Stimulated activated CD4-positive, alpha-beta T cell treated with anti-CD3 and anti-CD28 coated beads, Interleukin-12 subunit alpha, Interleukin-12 subunit beta, amount 100 ng/mL, for 4 hours (primary cell): ENCODE measurements around the gene PGM2L1.

ENCODE experiments used
- DNase-seq: peaks from one replicate; pipeline ENCODE4 v3.0.0-alpha.2; 2020

The PGM2L1 gene

GRCh38 chr11:74288161-74288560 lies 110.1 kb downstream of the PGM2L1 start:
- DNase-seq, result no peak

DNA sequence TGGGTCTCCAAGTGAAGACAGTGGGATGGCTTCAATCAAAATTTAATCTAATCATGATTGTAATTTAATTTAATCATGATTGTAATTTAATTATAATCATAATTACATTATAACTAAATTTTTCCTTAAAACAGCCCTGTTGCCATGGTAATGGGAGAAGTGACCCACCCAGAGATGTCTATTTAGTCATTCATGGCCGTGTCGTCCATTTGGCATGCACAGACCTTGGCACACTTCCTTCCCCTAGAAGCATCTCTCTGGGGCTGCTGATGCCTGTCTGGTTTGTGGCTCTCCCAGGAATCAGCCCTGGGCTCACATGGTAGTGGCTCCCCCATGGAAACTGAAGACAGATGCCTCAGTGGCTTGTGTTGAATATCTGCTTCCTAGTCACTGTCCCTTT lies 113.8 kb downstream of the PGM2L1 start:
- no peak for DNase-seq

GRCh38 chr11:74283580-74284180 lies 114.6 kb downstream of the PGM2L1 start:
- no peak for DNase-seq

GRCh38 chr11:74282914-74283371 lies 115.3 kb downstream of the PGM2L1 start:
- no peak for DNase-seq

GRCh38 chr11:74282421-74282820 lies 115.8 kb downstream of the PGM2L1 start:
- DNase-seq, result no peak

DNA sequence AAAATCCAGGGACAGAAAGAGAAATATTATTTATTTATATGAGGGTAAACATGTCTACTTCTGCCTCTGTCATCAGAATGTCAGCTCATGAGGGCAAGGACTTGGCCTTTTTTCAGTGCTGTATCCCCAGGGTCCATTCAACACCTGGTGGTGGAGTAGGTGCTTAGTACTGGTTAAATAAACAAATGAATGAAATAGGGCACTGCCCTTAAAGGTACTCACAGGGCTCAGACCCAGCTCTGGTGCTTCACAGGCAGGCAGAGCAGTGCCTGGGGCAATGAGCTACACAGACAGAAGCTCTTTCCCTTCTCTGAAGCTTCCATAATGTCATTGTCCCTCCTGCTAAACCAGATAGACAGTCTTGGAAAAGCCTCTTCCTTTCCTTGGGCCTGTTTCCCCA lies 117.7 kb downstream of the PGM2L1 start:
- no peak for DNase-seq
